GM20000 (cell line): Measurements from ENCODE around the gene TMEM39A.

Experiments used
- DNase-seq: peaks from one replicate; pipeline ENCODE4 v3.0.0; 2012; ENCODE audit warnings: low spot score
- CTCF ChIP-seq: IDR thresholded peaks from 2 replicates; pipeline ENCODE4 v1.5.1; 2012; ENCODE audit warnings: mild to moderate bottlenecking, control low read depth; ENCODE audit errors: extremely low read depth, missing control alignments

The TMEM39A gene

DNA sequence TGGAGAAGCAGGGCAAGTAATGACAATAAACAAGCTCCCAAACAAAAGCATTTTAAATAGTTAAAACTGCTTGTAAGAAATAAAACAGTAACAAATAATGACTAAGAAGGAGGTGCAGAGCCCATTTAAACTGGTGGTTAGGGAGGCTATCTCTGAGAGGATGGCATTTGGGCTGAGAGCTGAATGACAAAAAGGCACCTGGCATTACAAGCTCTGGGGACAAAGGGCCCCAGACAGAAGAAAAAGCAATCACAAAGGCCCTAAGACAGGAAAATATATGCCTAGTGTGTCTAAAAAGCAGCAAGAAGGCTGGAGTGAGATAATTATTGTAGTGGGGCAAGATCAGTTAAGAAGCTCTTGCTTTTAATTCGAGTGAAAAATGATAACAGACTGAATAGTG is 9.6 kb downstream of the TMEM39A start:
- no peak for TF ChIP-seq CTCF

DNA sequence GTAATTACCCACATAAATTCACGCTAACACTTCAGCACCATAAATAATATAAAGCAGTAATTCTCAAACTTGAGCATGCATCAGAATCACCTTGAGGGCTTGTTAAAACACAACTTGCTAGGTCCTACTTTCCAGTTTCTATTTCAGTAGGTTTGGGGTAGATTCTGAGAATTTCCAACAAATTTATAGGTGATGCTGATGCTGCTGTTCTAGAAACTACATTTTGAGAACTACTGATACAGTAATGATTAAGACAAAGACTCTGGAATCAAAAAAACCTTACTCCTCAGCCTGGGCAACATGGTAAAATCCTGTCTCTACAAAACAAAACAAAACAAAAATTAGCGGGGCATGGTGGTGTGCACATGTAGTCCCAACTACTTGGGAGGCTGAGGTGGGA is 18.8 kb downstream of the TMEM39A start:
- TF ChIP-seq CTCF: no peak
- DNase-seq: no peak

More for the DNA sequence above, 9.6 kb downstream of the TMEM39A start:
- DNase-seq: no peak

DNA sequence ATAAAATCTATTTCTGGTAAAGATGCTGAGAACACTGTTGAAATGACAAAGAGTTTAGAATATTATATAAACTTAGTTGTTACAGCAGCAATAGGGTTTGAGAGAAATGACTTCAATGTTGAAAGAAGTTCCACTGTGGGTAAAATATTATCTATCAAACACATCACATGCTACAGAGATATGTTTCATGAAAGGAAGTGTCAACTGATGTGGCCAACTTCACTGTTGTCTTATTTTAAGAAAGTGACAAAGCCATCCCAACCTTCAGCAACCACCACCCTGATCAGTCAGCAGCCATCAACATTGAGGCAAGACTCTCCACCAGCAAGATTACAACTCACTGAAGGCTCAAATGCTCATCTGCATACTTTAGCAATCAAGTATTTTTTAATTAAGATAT is 20.2 kb downstream of the TMEM39A start:
- DNase-seq: no peak
- TF ChIP-seq CTCF: no peak

DNA sequence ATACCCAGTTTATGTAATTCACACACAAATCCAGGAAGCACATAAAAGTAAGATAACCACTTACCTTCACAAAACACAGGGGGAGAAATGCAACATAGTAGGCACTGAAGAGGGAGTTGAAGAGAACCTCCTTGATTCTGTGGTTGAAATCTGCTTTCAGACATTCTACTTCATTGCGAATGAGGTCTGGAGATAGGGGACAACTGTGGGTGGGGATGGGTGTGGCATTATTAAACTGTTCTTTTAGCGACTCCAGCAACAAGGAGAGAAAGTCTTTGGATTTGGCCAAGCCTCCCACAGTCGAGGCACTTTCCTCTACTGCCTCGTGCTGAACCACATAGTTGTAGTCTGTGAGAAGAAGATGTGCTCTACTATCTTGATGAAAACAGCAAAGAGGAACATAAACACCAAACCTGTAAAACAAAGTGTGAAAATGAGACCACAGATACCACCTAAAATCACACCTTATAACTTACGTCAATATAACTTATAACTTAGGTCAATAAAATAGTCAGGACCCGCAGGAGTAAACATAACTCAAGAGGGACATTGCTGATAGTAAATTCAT is 25.6 kb downstream of the TMEM39A start:
- DNase-seq: no peak
- no peak for TF ChIP-seq CTCF

DNA sequence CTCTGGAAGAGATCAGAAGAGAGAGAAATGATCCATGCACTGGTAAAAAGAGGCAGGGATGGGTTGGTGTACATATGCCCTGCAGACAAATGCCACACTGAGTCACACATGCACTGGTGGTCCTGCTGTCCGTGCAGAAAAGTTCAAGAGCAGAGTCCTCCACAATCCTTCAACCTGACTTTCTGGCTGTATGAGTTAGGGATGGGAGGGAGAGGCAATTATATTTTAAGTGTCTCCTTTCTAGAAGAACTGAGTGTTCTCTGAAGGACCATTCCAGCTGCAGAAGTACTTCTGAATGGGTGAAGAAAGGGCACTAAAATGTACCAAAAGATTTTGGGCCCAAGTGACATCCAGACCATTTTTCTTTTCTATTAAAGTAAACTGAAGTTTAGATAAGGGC is 26.4 kb downstream of the TMEM39A start:
- no peak for TF ChIP-seq CTCF
- DNase-seq: no peak

GRCh38 chr3:119434703-119435102 is 28.7 kb downstream of the TMEM39A start:
- DNase-seq: no peak
- no peak for TF ChIP-seq CTCF

GRCh38 chr3:119433613-119434325 is 29.6 kb downstream of the TMEM39A start:
- TF ChIP-seq CTCF: no peak
- no peak for DNase-seq
